ENCODE data around the gene MEIG1. TPM values are rescaled to one million over a fixed set of nuclear protein-coding genes. Genes with fewer than 3 reads are reported as not detected.

The MEIG1 gene
- total and polyA plus RNA-seq, 2 of the 8 experiments (the other 6 are each of a cell fraction or from before 2014, with no cell fraction given): not detected

- TF ChIP-seq USF2 (IDR thresholded peaks at IDR 0.05; ENCODE audit: low read length): no peak
- no peak for TF ChIP-seq TCF12 (IDR thresholded peaks at IDR 0.05; ENCODE audit: low read depth, low read length)
Measured at GRCh38 chr10:14958872-14959220, 342 bp upstream of the MEIG1 start (continued).

All from H1 (cell line).